GM18870 (cell line): ENCODE results near the gene PSMB7.

Experiments used
- ATAC-seq: cut with Tn5 transposase; IDR thresholded peaks from one replicate; pipeline ENCODE4 v1.9.1; 2021; ENCODE audit warnings: moderate library complexity; ENCODE audit not compliant: unreplicated experiment

Gene PSMB7

DNA sequence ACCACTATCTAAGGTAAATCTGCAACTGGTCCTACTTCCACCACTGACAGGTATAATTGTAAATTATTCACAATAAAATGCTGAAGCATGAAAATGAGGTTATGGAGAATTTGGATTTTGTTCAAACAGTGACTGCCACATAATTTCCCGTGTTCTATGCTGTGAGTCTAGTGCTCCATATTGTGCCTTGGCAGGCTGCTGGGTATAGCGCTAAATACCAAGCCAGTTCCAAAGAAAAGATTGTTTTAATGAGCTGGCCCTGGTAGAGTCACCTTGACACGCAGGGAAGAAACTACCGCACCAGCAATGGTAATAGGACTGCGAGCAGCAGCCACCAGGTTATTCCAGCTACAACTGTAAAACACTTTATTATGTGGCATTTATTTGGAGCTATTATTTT is 30.4 kb downstream of the PSMB7 start:
- ATAC-seq: no peak

DNA sequence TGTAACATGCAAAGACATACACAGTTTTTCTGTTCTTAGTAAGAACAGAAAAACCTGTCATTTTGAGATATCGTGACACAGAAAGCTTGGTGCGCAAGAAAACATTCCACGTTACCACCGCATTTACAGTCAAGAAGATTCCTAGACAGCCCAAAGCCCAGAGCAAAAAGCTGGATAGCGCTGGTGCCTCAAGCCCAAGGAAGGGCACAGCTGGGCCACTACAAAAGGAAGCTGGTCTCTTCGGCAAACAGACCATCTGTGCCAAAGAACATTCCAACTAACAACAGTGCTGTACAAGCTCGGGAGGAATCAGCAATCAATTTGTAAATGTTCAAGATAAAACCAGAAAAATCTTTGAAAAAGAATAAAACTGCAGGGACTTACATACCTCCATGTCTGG is 31.0 kb downstream of the PSMB7 start:
- ATAC-seq: no peak

DNA sequence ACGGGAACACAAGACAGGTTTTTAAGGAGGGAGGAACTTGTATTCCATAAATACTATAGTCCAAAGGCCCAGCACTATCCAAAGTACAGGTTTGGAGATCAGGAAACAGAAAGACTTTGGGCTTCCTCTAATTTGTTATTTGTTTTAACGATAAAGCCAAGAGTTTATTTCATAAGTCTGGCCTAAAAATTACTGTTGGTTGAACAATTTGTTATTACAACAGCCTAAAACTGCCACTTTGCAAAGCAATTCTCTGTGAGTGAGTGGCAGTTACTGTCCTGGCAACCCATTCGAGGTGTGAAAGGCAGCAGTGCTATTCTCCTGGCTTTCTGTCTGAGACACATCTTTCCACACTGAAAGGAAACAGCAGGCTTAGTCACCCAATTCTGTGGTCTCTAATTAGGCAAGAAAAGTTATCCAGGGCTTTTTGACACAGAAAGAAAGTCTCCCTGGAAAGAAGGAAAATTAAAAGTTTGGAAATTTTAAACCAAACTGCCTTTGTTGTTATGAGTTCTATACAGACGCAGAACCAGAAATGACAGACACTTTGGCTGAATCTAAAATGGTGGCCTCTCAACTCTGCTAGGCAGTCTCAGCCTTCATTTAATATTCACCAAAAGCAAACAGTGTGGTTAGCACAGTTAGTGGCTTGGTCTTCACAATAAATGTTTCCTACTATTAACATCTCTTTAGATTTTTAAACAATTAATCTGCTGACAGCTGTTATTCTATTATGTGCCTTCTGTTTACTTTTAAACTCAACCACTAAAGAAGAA is 33.9 kb downstream of the PSMB7 start:
- no peak for ATAC-seq

DNA sequence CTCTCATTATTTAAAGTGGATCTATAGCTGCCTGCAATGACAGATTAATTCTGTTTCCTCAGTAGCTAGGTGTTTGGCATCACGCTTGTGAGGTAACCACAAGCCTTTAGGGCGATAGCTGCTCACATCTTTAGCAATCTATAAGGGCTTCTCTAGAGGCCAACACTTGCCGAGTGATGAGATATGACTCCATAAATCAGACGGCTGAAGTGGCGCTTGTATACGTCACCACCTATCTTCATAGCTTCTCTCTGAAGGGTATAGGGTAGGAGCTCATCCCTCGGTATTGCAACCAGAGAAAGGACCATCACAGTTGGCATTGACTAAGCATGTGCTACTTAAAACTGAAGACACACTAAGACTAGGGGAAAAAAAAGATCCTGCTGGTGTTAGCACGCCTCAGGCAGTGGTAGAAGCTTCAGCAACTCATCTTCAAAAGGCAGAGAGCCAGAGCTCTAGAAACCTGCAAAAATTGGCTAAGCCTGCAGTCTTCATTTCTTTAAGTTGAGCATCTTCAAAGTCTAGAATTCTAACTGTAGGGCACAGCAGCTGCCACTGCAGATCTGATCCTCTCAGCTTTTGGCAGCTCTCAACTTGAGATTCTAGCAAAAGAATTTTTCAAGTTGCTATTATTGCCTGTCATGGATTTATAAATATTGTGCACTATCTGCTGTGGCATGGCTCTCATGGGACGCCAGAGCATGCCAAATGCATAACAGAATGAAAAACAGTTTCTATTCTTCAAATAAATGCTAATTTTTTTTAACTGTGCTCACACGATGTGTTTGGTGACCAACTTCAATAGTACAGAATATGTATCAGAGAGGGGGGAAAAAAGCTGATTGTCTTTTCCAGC is 37.5 kb downstream of the PSMB7 start:
- no peak for ATAC-seq

DNA sequence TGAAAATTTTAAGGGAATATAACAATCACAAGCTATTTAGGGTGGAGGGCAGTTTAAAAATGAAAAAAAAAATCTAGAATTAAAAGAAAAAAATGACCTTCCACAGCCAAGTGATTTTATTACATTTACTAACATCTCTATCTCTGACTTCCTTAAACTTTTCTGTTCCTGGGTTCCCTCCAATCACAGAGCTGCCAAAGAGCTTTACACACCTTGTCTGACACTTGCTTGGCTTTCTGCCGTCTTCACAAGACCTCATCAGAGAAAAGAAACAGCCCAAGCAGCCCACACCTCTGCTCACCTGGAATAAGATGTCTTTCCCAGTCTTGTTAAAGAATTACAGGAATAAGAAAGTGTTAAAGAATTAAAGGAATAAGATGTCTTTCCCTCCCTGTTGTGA is 38.9 kb downstream of the PSMB7 start:
- no peak for ATAC-seq

DNA sequence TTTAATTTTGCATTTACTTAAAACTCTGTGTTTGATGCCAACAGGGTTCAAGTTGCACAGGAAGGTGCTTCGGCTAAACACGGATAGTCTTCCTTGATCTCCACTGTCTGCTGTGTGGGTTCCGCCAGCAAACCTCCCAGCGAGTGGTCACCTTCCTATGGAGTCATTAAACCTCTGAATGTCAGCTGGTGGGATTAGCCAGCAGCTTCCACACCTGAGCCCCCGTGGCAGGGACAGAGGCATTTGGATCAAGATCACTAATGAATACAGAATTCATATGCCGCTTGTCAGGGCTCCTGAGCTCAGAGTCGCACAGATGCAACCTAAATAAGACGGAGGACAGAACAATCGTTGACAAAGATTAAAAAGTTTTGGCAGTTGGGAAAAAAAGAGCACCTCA is 39.5 kb downstream of the PSMB7 start:
- no peak for ATAC-seq

DNA sequence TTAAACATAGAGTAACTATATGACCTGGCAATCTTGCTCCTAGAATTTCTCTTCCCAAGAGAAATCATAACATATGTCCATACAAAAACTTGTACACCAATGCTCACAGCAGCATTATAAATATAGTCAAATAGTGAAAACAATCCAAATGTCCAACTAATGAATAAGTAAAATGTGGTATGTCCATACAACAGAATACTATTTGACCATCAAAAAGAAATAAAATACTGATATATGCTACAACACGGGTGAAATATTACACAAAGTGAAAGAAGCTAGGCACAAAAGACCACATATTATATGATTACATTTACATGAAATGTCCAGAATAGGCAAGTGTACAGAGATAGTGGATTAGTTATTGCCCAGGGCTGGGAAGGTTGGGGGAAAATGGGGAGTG is 41.4 kb downstream of the PSMB7 start:
- no peak for ATAC-seq

DNA sequence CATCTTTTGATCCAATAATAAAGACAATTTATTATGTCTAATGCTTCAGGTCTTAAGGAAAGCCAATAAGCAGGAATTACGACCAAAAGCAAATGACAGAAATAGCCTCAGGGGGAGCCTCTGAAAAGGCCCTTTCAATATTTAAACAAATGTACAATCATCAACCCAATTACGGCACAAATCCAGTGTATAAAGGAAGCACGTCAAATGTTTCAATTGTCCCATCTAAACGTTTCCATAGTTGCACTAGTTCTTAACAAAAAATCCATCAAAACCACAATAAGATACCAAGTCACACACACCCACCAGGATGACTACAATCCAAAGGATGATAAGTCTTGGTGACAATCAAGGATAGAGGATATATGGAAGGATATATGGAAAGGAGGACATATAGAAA is 41.9 kb downstream of the PSMB7 start:
- ATAC-seq: no peak

DNA sequence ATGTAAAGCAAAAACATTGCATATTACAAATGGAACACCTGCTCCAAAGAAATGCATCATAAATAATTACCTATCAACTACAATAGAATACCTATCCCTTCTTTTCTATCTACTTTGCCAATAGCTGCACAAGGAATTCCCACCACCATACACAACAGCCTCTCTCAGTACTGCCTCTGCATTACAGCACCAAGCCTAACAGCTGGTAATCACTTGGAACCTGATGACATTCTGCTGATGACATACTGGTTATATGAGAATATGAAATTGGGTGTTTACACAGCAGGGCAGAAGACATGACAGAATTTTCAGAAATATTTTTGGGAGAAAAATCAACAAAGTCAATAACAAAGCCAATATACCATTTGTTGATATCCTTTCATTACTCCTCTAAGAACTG is 43.2 kb downstream of the PSMB7 start:
- no peak for ATAC-seq

DNA sequence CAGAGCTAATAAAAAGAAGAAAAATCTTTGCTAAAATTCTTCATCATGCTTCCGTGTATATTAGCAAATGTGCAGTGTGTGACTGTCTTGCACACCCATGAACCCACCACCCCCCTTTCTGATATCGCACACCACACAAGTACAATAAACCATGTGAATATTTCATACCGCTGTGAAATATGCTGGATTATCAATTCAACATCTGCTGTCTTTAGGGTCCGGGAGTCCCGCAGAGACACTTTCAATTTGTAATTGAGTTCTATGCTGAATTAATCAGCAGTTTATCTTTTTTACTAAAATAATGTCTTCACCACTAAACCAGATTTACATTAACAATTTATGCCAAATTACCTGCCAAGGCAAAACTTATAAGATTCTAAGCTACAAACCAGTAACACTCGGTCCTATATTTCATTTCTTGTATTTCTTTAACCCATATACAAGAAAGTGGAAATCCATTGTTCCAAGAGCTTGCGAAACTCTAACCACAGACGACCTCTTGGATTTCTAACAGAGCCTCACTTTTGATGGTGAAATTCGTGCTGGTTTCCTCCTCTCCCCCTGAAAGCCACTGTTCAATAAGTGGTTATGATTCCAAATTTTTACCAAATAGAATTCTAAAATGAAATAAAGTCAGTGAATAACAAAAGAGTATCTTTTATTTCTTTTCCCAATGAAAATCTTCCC is 44.2 kb downstream of the PSMB7 start:
- no peak for ATAC-seq

DNA sequence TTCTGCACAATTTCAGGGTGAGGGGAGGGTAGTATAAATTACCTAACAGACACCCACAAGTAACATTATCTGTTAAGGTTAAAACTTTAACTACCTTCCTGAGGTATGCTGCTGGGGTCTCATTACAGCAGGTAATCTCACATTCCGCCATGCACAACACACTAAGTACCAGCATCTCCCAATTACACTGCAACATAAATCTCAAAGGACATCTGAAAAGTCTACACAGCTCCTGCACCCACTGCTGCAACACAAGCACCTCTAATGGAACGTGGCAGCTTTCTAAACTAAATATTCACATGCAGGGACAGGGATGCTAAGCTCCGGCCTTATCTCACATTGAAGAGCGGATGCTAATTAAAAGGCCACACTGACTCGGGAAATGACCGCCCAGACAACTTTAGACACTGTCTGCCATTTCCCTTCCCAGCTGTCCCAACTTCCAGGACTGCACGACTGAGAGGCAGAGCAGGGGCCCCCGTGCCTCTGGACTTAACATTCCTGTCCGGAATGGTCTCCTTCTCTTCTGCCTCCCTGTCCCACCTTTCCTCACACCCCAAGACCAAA is 45.9 kb downstream of the PSMB7 start:
- ATAC-seq: no peak

DNA sequence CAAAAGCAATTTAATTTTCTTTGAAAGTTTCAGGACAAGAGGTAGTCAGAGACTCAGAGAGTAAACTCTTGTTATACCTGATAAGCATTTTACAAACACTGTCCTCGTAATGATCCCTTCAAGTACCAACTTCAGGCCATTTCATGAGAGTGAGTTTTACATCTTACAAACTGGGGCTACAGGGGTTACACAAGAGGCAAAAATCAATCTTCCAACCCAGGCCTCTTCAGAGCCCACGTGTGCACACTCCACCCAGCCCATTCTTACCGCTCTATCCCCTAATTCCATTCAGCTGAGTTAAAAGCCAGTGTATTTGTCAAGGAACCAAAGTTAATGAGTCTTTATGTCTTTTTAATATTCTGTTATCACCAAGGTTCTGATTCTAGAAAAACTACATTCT is 46.5 kb downstream of the PSMB7 start:
- ATAC-seq: no peak

DNA sequence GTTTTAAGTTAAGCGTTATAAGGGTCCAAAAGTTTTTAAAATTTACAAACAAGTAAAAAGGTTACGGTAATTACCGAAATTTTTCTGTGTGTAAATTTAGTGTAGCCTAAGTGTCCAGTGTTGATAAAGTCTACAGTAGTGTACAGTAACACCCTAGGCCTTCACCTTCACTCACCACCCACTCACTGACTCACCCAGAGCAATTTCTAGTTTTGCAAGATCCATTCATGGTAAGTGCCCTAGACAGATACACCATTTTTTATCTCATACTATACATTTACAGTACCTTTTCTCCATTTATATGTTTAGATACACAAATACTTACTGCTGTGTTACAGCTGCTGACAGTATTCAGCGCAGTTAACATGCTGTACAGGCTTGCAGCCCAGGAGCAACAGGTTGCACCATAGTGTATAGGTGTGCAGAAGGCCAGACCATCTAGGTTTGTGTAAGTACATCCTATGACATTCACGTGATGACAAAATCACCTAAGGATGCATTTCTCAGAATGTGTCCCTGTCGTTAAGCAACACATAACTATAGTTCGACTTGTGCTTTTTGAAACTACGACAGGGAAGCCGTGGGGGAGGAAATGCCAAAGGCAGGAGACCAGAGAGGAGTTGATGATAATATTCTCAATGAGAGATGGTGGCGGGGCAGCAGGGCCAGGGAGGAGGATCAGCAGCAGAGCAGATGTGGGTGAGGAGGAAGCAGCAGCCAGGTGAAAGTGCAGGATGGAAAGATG is 48.6 kb downstream of the PSMB7 start:
- no peak for ATAC-seq

DNA sequence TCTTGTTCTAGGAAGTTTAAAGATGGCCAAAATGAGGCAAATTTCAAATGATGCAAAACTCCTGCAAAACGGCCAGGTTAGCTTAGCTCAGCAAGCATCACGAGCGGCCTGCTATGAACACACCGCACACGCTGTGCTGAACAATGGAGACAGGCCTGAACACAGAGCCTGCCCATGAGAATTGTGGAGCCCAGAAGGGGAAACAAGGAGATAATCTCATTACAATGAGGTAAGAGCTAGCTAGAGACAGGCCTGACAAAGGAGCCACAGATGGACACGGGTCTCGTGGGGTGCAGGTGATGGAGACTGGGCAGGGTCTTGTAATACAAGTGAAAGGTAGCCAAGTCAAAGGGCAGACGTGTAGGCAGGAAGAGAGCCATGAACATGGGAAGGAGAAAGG is 50.2 kb downstream of the PSMB7 start:
- ATAC-seq: no peak

DNA sequence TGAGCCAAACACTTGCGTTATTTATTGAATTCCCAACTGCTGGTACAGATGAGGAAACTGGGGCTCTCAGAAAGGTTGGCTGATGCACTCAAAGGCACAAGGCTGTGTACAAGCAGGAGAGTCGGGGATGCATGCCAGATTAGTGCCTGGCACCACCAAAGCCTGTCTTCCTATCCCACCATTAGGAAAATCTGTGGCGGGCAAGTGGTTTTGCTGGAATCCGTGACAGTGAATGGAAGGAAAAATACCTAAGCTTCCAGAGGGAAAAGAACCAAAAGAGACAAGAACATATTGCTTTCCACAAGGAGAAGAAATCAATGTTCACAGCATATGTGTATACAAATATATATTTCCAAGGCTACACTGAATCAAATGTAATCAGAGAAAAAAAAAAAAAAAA is 51.1 kb downstream of the PSMB7 start:
- ATAC-seq: no peak

DNA sequence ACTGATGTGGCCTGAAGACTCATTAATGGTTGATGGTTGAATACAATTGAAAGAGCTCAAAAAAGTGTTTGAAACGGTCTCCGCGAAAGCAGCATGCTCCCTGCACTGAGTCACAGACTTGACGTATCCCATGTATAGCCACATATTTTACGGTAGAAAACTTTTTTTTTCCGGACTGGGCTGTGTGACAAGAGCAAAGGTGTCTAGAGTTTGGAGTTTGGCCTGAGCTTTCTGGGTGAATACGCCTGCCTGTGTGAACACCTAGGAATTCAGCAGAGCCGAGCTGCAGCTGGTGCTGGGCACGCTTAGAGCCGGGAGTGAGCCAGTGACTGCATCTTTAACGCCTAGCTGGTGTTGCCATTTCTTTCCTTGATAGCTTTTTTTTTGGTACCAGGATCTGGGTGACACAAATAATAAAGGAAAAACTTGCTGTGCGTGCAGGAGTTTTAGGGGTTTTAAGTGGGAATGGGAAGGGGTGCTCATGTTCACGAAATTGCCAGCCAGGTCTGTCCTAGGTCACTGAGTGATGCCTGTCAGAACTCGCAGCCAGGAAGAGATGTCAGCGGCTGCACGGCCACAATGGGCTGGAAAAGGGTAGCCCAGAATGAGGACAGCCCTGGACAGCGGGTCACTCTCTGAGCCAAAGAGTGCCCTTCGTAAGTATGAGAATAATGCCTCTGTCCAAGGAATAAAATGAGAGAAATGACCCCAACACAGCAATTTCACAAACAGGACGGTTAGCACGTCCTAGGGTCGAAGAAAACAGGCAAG is 51.7 kb downstream of the PSMB7 start:
- no peak for ATAC-seq

DNA sequence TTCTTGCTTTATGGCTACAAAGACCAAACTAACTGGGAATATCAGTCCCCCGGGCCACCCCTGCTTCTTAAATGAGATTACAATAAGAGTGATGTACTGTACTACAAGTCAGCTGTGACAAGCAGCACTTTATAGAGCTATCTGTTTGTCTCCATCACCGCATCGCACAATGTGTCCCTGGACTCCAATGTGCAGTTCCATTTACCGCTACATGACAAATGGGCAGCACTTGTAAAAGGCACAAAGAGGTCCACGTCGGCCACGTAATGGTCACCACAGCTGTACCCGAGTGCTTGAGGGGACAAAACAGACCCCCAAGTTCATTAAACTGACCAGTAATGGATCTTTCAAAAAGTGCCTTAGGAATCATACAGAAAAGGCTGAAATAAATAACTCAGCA is 54.1 kb downstream of the PSMB7 start:
- no peak for ATAC-seq

DNA sequence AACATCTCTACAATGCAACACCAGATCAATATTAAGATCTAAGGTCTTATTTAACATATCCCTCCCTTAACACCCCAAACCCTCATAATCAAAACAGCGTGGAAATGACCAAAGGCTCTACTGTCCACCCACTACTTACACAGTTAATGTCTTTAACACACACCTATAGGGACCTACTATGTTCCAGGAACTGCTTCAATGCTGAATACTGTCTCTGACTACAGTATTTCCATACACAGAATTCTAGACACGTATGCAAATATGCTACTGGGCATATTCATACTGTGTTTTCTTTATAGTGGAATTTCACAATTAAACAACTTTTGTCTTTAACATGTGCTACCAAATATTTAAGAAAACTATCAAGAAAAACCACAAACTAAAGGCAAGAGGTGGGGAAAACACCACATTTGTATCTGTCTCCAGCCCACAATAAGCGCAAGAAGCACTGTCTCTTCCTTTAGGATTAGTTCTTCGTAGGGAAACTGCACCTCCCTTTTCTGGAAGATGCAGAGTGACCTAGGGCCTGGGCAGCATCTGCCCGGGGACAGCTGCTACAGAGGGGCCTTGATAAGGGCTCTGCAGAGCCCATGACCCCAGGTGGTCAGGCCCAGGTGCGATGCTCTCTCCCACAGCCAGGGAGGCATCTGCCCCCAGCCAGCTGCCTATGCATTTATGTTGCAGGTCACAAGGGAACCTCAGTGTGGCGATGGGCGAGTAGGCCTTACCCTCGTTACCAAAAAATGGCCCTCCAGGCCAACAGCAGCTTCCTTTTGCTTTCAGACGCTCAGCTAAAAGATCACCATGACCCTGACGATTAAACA is 55.2 kb downstream of the PSMB7 start:
- ATAC-seq: no peak

DNA sequence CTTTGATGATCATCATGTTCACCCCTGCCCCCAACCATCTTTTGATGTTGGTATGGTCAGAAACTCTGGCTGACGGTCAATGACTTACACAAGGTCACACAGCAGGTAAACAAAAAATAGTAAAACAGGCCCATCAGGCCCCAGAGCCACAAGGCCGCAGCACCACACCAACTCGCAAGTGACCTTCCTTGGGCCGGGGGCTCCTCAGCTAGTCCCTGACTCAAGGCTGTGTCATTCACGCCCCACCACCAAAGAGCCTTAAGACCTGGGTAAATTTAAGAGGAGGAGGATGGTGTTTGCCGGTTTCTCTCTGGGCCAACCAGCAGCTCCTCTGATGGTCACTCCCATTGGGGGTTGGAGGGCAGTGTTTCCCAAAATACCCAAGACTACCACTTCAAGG is 55.8 kb downstream of the PSMB7 start:
- ATAC-seq: no peak
